ENCODE results near the gene MAGEA10.
"Not testable (repeated sequence)": the region's sequence is repeated elsewhere in the genome, so short reads cannot be mapped to it uniquely, and the experiment has no call there.

MAGEA10 gene

GRCh38 chrX:152138388-152138784 lies at the start of gene MAGEA10:
Gene MAGEA10, minus strand, starts transcription at chrX:152138577. Its CDS starts 2,957 bp downstream, at chrX:152135620.
- no peak for DNase-seq

GRCh38 chrX:152177497-152178269 lies 39.3 kb upstream of the MAGEA10 start:
- no peak for DNase-seq

GRCh38 chrX:152177052-152177451 lies 38.7 kb upstream of the MAGEA10 start:
- DNase-seq, result no peak

- DNase-seq, result not testable (repeated sequence)
Measured at GRCh38 chrX:152175892-152176291, 37.5 kb upstream of the MAGEA10 start.

GRCh38 chrX:152173923-152174322 lies 35.5 kb upstream of the MAGEA10 start:
- DNase-seq, result not testable (repeated sequence)

GRCh38 chrX:152170621-152171020 lies 32.2 kb upstream of the MAGEA10 start:
- no peak for DNase-seq

GRCh38 chrX:152165033-152165743 lies 26.8 kb upstream of the MAGEA10 start:
- DNase-seq, result no peak

GRCh38 chrX:152157042-152157441 lies 18.7 kb upstream of the MAGEA10 start:
- no peak for DNase-seq

GRCh38 chrX:152155766-152156310 lies 17.5 kb upstream of the MAGEA10 start:
- no peak for DNase-seq

- DNase-seq, result no peak
Measured at GRCh38 chrX:152154050-152154449, 15.7 kb upstream of the MAGEA10 start.

GRCh38 chrX:152151256-152151655 lies 12.9 kb upstream of the MAGEA10 start:
- DNase-seq, result no peak

- no peak for DNase-seq
Measured at GRCh38 chrX:152149648-152150047, 11.3 kb upstream of the MAGEA10 start.

GRCh38 chrX:152139589-152139988 lies 1.2 kb upstream of the MAGEA10 start:
- DNase-seq, result no peak

GRCh38 chrX:152137771-152138387 lies 498 bp downstream of the MAGEA10 start:
- DNase-seq, result no peak

GRCh38 chrX:152136312-152136711 lies 2.1 kb downstream of the MAGEA10 start:
- DNase-seq, result no peak

- DNase-seq, result no peak
Measured at GRCh38 chrX:152131525-152131924, 6.9 kb downstream of the MAGEA10 start.

- DNase-seq, result not testable (repeated sequence)
Measured at GRCh38 chrX:152129069-152129844, 9.1 kb downstream of the MAGEA10 start.

GRCh38 chrX:152117305-152117704 lies 21.1 kb downstream of the MAGEA10 start:
- DNase-seq, result no peak

GRCh38 chrX:152108527-152108926 lies 29.9 kb downstream of the MAGEA10 start:
- no peak for DNase-seq

- DNase-seq, result no peak
Measured at GRCh38 chrX:152103866-152104265, 34.5 kb downstream of the MAGEA10 start.

GRCh38 chrX:152086141-152086540 lies 52.2 kb downstream of the MAGEA10 start:
- DNase-seq, result no peak

All from fibroblast of skin of right quadriceps (primary cell).